A549 (cell line): ENCODE results near the gene SIRPD. TPM values are rescaled to one million over a fixed set of nuclear protein-coding genes. Genes with fewer than 3 reads are reported as not detected.
A peak's percentile ranks its signal among the peaks of the same experiment; 100 is the strongest.

Experiments
- ATAC-seq, 2 experiments: fragments of 200-7000 bp in 1 of 2; fragments of >200 bp in 1 of 2; cut with Nextera tagmentation in 1 of 2; cut with Tn5 transposase in 1 of 2; 3 replicates each; pipeline versions ENCODE4 v1.8.0 to v1.9.1; 2018 to 2020; ENCODE audit warnings: mild to moderate bottlenecking in 1 of 2, moderate library complexity in 1 of 2
- CTCF ChIA-PET: fragments of 300-600 bp; sonication (Branson Sonifier 250); formaldehyde crosslinking; extraction: SDS; loops from one replicate; lab custom pipeline; 2021; ENCODE audit warnings: antibody characterized with exemption, inconsistent platforms; lab: Yijun Ruan, JAX
- POLR2A ChIA-PET: fragments of 350-600 bp; formaldehyde crosslinking; extraction: SDS; loops from one replicate; lab custom pipeline; 2021; ENCODE audit warnings: antibody characterized with exemption, inconsistent platforms; lab: Yijun Ruan, JAX
- DNase-seq, 2 experiments: peaks; one replicate each; pipeline versions ENCODE4 v3.0.0 to v3.0.0-alpha.2; 2011 to 2016; ENCODE audit warnings: low read depth in 1 of 2, low spot score in 1 of 2
- FAIRE-seq: peaks from 2 replicates; lab custom pipeline; 2011; peaks lifted over from hg19 to GRCh38; lab: Jason Lieb, UNC
- H3K27ac ChIP-seq, 2 experiments: fragments of >200 bp; sonication (Bioruptor Twin); formaldehyde crosslinking; 3 replicates each; pipeline ENCODE4 v1.5.1; 2016 to 2017
- H3K4me1 ChIP-seq: fragments of >200 bp; sonication (Bioruptor Twin); formaldehyde crosslinking; 3 replicates; pipeline ENCODE4 v1.6.1; 2016
- H3K4me2 ChIP-seq: fragments of >200 bp; sonication (Bioruptor Twin); formaldehyde crosslinking; 3 replicates; pipeline ENCODE4 v1.6.1; 2016
- H3K4me3 ChIP-seq: fragments of >200 bp; sonication (Bioruptor Twin); formaldehyde crosslinking; 3 replicates; pipeline ENCODE4 v1.5.1; 2016
- H3K9me3 ChIP-seq: fragments of >200 bp; sonication (Bioruptor Twin); formaldehyde crosslinking; 3 replicates; pipeline ENCODE4 v1.6.1; 2016
- BHLHE40 ChIP-seq: IDR thresholded peaks from 2 replicates; pipeline ENCODE4 v1.6.1; 2012; ENCODE audit warnings: low read depth, low read length, inconsistent platforms
- CBX2 ChIP-seq: fragments of 200-600 bp; sonication (generic); IDR thresholded peaks from 2 replicates; pipeline ENCODE4 v1.6.1; 2016; ENCODE audit warnings: low read depth, mild to moderate bottlenecking, borderline replicate concordance
- CHD4 ChIP-seq: fragments of 200-600 bp; sonication (generic); IDR thresholded peaks from 2 replicates; pipeline ENCODE4 v1.6.1; 2016; ENCODE audit warnings: antibody characterized with exemption, mild to moderate bottlenecking, borderline replicate concordance
- FOSB ChIP-seq: fragments of 250-450 bp; sonication (Bioruptor Pico); IDR thresholded peaks from 2 replicates; pipeline ENCODE4 v1.5.0; 2020; ENCODE audit warnings: mild to moderate bottlenecking, moderate library complexity
- FOSL2 ChIP-seq, 2 experiments: fragments of 450-650 bp in 1 of 2; fragments of >200 bp in 1 of 2; sonication (Bioruptor Twin) in 1 of 2; formaldehyde crosslinking; IDR thresholded peaks; 2 replicates each; pipeline versions ENCODE4 v1.5.0 to v1.6.1; 2016 to 2020; ENCODE audit warnings: mild to moderate bottlenecking in 1 of 2, moderate library complexity in 1 of 2
- HEYL ChIP-seq: fragments of 250-450 bp; sonication (Bioruptor Pico); IDR thresholded peaks from 2 replicates; pipeline ENCODE4 v1.8.0; 2021; ENCODE audit warnings: mild to moderate bottlenecking, moderate library complexity
- HOXB13 ChIP-seq: fragments of 250-450 bp; sonication (Bioruptor Pico); IDR thresholded peaks from 2 replicates; pipeline ENCODE4 v1.5.0; 2020; ENCODE audit warnings: low read depth, mild to moderate bottlenecking, moderate library complexity
- KDM5A ChIP-seq: fragments of 200-600 bp; sonication (generic); IDR thresholded peaks from 2 replicates; pipeline ENCODE4 v1.6.1; 2016; ENCODE audit warnings: antibody characterized with exemption, mild to moderate bottlenecking
- MAFK ChIP-seq: fragments of 450-650 bp; IDR thresholded peaks from 2 replicates; pipeline ENCODE4 v1.6.1; 2014; ENCODE audit not compliant: partially characterized antibody
- MAZ ChIP-seq: fragments of 150-350 bp; IDR thresholded peaks from 2 replicates; pipeline ENCODE4 v1.6.1; 2014; ENCODE audit warnings: antibody characterized with exemption, low read depth, low read length, borderline replicate concordance
- MYC ChIP-seq: IDR thresholded peaks from 2 replicates; pipeline ENCODE4 v1.6.1; 2012; ENCODE audit warnings: mild to moderate bottlenecking, inconsistent platforms, low read length, improper control_type of control experiment, borderline replicate concordance
- POLR2A ChIP-seq: IDR thresholded peaks from 2 replicates; pipeline ENCODE4 v1.6.1; 2012; ENCODE audit warnings: mild to moderate bottlenecking, low read length
- WGBS: methylation state at CpG from one replicate; pipeline ENCODE4 v1.1.6; 2017; ENCODE audit errors: missing lambda C conversion rate; 5-methylcytosine and 5-hydroxymethylcytosine counted together
- polyA plus RNA-seq, 4 experiments: library from polyadenylated mRNA; depleted of rRNA in 3 of 4; stranded (reverse); fragments of >200 nt; fragmentation: RNase III in 1 of 4; extraction: RNeasy Plus Mini Kit Qiagen cat#74134 plus additional on column Dnase treatment in 1 of 4; gene quantifications; 2 replicates in 3 of 4; 3 replicates in 1 of 4; pipeline ENCODE4 v1.2.3, GENCODE V29; 2011 to 2017
- TF ChIP-seq, protein P1 (sequence below): IDR thresholded peaks from 2 replicates; pipeline ENCODE4 v1.6.1; 2012; ENCODE audit warnings: low read depth, borderline replicate concordance
- TF ChIP-seq, protein P2 (sequence below): fragments of 250-450 bp; sonication (Bioruptor Pico); IDR thresholded peaks from 2 replicates; pipeline ENCODE4 v1.5.0; 2020; ENCODE audit warnings: low read depth, mild to moderate bottlenecking, moderate library complexity
- TF ChIP-seq, protein P3 (sequence below): fragments of >200 bp; sonication (Bioruptor Twin); formaldehyde crosslinking; IDR thresholded peaks from 3 replicates; pipeline ENCODE4 v1.5.1; 2016
- TF ChIP-seq, protein P4 (sequence below): IDR thresholded peaks from 2 replicates; pipeline ENCODE4 v1.6.1; 2012

Gene SIRPD
- polyA plus RNA-seq, 2 of the 4 experiments (the other 2 are of a cell fraction) = not detected

GRCh38 chr20:1565461-1565860 lies 8.0 kb upstream of the SIRPD start:
- peak; percentile 49 for TF ChIP-seq MAFK
- TF ChIP-seq MYC = no peak
- ChIA-PET CTCF (interaction anchor here (0.9 to 1.5 kb wide), 3 partner anchors 14 to 56 kb away, joined by 3 to 5 read pairs (median 3); no protein-coding TSS in a partner anchor), POLR2A (no interaction called here)
- DNase-seq = no peak
- Histone ChIP-seq H3K27ac (no peak overlapping the region), H3K4me3 (no peak overlapping the region), H3K4me1 (peaks cover 30% of the 10 kb centered on the region), H3K9me3 (peaks cover 21% of the 10 kb centered on the region), H3K4me2 (no peak overlapping the region)
- FAIRE-seq = no peak
- WGBS = 71% methylated on average over 2 of the region's 2 CpGs
- no peak for ATAC-seq

GRCh38 chr20:1563598-1563997 lies 6.1 kb upstream of the SIRPD start:
- Histone ChIP-seq H3K27ac (no peak overlapping the region), H3K9me3 (peaks cover 24% of the 10 kb centered on the region), H3K4me2 (no peak overlapping the region)
- no peak for DNase-seq
- POLR2A ChIA-PET = no interaction called here
- TF ChIP-seq FOSL2 (IDR thresholded peaks at IDR 0.05) (no peak), FOSL2 (CRISPR knock-in tag; IDR thresholded peaks at IDR 0.05) (no peak), POLR2A (no peak), HEYL (no peak), CHD4 (no peak), MAZ (no peak), BHLHE40 (no peak)
- TF ChIP-seq, protein P1, sequence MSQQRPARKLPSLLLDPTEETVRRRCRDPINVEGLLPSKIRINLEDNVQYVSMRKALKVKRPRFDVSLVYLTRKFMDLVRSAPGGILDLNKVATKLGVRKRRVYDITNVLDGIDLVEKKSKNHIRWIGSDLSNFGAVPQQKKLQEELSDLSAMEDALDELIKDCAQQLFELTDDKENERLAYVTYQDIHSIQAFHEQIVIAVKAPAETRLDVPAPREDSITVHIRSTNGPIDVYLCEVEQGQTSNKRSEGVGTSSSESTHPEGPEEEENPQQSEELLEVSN = no peak
- TF ChIP-seq, protein P2, sequence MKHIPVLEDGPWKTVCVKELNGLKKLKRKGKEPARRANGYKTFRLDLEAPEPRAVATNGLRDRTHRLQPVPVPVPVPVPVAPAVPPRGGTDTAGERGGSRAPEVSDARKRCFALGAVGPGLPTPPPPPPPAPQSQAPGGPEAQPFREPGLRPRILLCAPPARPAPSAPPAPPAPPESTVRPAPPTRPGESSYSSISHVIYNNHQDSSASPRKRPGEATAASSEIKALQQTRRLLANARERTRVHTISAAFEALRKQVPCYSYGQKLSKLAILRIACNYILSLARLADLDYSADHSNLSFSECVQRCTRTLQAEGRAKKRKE = no peak
- TF ChIP-seq, all 56 proteins: peak for 0
- 24% methylated on average over 2 of the region's 2 CpGs for WGBS
- FAIRE-seq (no peak), ATAC-seq (no peak)
- no peak overlapping the region for H3K4me3 ChIP-seq
- peaks cover 18% of the 10 kb centered on the region for H3K4me1 ChIP-seq
- CTCF ChIA-PET = no interaction called here

DNA sequence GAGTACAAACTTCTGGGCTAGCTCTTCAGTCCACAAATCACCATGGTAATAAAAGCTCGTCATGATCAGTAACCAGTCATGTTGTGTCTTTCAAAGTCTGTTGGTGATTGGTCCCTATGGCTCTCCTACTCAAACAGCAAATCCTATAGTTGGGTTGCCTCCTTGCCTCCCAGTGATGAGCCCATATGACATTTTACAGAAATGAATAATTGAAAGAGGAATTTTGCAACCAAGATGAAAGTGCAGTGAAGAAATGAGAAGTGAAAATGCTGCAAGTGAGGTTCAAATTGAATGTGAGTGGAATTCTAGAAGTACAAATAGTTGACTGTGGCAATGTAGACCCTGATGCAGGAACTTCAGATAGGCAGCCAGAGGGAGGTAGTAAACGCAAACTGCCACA lies 5.1 kb upstream of the SIRPD start:
- Histone ChIP-seq H3K4me2 (no peak overlapping the region), H3K4me1 (peaks cover 12% of the 10 kb centered on the region), H3K9me3 (peaks cover 24% of the 10 kb centered on the region), H3K27ac (no peak overlapping the region), H3K4me3 (no peak overlapping the region)
- WGBS = 25% methylated on average over 2 of the region's 2 CpGs
- DNase-seq (no peak), ATAC-seq (no peak), FAIRE-seq (no peak)
- ChIA-PET CTCF (no interaction called here), POLR2A (no interaction called here)
- TF ChIP-seq, protein P1 = no peak
- TF ChIP-seq KDM5A = no peak
- no peak for TF ChIP-seq CBX2
- no peak for TF ChIP-seq FOSB (CRISPR knock-in tag)
- TF ChIP-seq, protein P3, sequence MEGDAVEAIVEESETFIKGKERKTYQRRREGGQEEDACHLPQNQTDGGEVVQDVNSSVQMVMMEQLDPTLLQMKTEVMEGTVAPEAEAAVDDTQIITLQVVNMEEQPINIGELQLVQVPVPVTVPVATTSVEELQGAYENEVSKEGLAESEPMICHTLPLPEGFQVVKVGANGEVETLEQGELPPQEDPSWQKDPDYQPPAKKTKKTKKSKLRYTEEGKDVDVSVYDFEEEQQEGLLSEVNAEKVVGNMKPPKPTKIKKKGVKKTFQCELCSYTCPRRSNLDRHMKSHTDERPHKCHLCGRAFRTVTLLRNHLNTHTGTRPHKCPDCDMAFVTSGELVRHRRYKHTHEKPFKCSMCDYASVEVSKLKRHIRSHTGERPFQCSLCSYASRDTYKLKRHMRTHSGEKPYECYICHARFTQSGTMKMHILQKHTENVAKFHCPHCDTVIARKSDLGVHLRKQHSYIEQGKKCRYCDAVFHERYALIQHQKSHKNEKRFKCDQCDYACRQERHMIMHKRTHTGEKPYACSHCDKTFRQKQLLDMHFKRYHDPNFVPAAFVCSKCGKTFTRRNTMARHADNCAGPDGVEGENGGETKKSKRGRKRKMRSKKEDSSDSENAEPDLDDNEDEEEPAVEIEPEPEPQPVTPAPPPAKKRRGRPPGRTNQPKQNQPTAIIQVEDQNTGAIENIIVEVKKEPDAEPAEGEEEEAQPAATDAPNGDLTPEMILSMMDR = no peak
- TF ChIP-seq, protein P2 = no peak
- TF ChIP-seq, protein P4, sequence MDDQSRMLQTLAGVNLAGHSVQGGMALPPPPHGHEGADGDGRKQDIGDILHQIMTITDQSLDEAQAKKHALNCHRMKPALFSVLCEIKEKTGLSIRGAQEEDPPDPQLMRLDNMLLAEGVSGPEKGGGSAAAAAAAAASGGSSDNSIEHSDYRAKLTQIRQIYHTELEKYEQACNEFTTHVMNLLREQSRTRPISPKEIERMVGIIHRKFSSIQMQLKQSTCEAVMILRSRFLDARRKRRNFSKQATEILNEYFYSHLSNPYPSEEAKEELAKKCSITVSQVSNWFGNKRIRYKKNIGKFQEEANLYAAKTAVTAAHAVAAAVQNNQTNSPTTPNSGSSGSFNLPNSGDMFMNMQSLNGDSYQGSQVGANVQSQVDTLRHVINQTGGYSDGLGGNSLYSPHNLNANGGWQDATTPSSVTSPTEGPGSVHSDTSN = no peak
- TF ChIP-seq HOXB13 (CRISPR knock-in tag) = no peak
